Measurements from ENCODE around the gene MSI2.

Gene MSI2

GRCh38 chr17:57679906-57680695, 423.8 kb downstream of the MSI2 start:
- TF ChIP-seq CTCF (IDR thresholded peaks at IDR 0.05; ENCODE audit: control insufficient read depth, extremely low read depth, insufficient read depth) = no peak
- no peak for DNase-seq (ENCODE audit: low read depth)
- no peak overlapping the region for H3K4me3 ChIP-seq (ENCODE audit: low read depth, low read length)

- H3K4me3 ChIP-seq (ENCODE audit: low read depth, low read length) = no peak overlapping the region
- TF ChIP-seq CTCF (IDR thresholded peaks at IDR 0.05; ENCODE audit: control insufficient read depth, extremely low read depth, insufficient read depth) = no peak
- DNase-seq (ENCODE audit: low read depth) = no peak
These were observed 426.4 kb downstream of the MSI2 start for GRCh38 chr17:57682701-57683100.

- H3K4me3 ChIP-seq (ENCODE audit: low read depth, low read length) = no peak overlapping the region
- TF ChIP-seq CTCF (IDR thresholded peaks at IDR 0.05; ENCODE audit: control insufficient read depth, extremely low read depth, insufficient read depth) = no peak
These were observed 428.6 kb downstream of the MSI2 start for GRCh38 chr17:57684711-57685498.

GRCh38 chr17:57685499-57686132, 429.3 kb downstream of the MSI2 start:
- TF ChIP-seq CTCF (IDR thresholded peaks at IDR 0.05; ENCODE audit: control insufficient read depth, extremely low read depth, insufficient read depth) = no peak
- DNase-seq (ENCODE audit: low read depth) = no peak

More at GRCh38 chr17:57684711-57685498, 428.6 kb downstream of the MSI2 start:
- DNase-seq (ENCODE audit: low read depth) = no peak

DNA sequence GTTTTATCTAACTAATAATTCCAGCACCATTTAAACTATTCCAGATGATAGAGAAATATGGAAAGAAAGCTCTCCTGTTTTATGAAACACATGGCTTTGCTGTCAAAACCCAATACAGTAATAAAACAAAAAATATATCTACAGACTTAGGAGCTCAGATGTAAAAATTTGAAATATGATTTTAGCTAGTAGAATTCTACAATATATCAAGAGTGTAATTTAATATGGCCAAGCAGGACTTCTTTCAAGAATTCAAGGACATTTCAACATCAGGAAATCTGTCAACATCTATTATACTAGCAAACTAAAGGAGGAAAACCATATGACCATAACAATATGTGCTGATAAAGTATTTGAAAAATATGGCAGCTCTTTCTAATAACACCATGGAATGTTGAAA, 431.3 kb downstream of the MSI2 start:
- H3K4me3 ChIP-seq (ENCODE audit: low read depth, low read length) = no peak overlapping the region
- no peak for DNase-seq (ENCODE audit: low read depth)
- TF ChIP-seq CTCF (IDR thresholded peaks at IDR 0.05; ENCODE audit: control insufficient read depth, extremely low read depth, insufficient read depth) = no peak

More at GRCh38 chr17:57685499-57686132, 429.3 kb downstream of the MSI2 start:
- H3K4me3 ChIP-seq (ENCODE audit: low read depth, low read length) = no peak overlapping the region

- H3K4me3 ChIP-seq (ENCODE audit: low read depth, low read length) = no peak overlapping the region
- no peak for TF ChIP-seq CTCF (IDR thresholded peaks at IDR 0.05; ENCODE audit: control insufficient read depth, extremely low read depth, insufficient read depth)
- no peak for DNase-seq (ENCODE audit: low read depth)
These were observed 432.9 kb downstream of the MSI2 start for GRCh38 chr17:57689254-57689653.

Measured in LNCaP clone FGC (cell line).